H1 (cell line): ENCODE results near the gene CEP128. TPM values are rescaled to one million over a fixed set of nuclear protein-coding genes. Genes with fewer than 3 reads are reported as not detected.

ENCODE experiments used
- CHD1 ChIP-seq: IDR thresholded peaks from 2 replicates; pipeline ENCODE4 v1.6.1; 2012; ENCODE audit warnings: low read depth, low read length, improper control_type of control experiment
- NRF1 ChIP-seq: IDR thresholded peaks from 2 replicates; pipeline ENCODE4 v1.6.1; 2011; ENCODE audit warnings: mild to moderate bottlenecking, low read depth, low read length, improper control_type of control experiment
- SIX5 ChIP-seq: IDR thresholded peaks from 2 replicates; pipeline ENCODE4 v1.6.1; 2011; ENCODE audit warnings: mild to moderate bottlenecking, low read depth, low read length
- TAF1 ChIP-seq: IDR thresholded peaks from 2 replicates; pipeline ENCODE4 v1.6.1; 2011; ENCODE audit warnings: mild to moderate bottlenecking, low read depth, low read length
- polyA plus RNA-seq, 7 experiments: library from polyadenylated mRNA; depleted of rRNA in 3 of 7; stranded (reverse) in 5 of 7; unstranded in 2 of 7; fragments of >200 nt in 5 of 7; fragments of 200-250 nt in 2 of 7; gene quantifications; 1 replicate in 5 of 7; 2 replicates in 1 of 7; 4 replicates in 1 of 7; pipeline versions ENCODE4 v1.2.1 to v1.2.3, GENCODE V29; 2011 to 2013; ENCODE audit warnings: missing spikeins in 2 of 7, mixed read lengths in 2 of 7
- total RNA-seq: library from RNA; stranded (reverse); fragmentation: NEBNext Ultra II Directional; extraction: Animal tissue kit (Norgen Biotek cat#: 25700); gene quantifications from 2 replicates; pipeline ENCODE4 v1.2.1, GENCODE V29; 2021

CEP128 gene
- total and polyA plus RNA-seq, 2 of the 8 experiments (the other 6 are each of a cell fraction or from before 2014, with no cell fraction given), result 1.9 to 17.0 TPM

DNA sequence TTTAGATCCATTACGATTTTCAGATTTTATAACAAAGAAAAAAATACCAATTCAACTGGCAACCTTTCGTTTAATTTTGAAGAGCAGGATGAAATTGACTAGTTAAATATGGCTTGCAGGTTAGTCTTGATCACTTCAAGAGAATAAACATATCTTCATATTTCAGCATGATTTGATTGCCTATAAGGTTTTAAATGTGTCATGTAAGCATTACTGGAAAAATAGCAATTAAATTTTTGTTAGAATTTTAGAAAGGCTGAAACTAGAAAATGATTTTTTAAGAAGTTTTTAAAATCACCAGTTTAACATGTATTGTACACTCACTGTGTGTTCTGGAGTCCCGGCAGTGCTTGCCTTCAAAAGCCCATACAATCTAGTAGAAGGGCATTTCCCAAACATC lies 420.1 kb downstream of the CEP128 start (continued):
- TF ChIP-seq NRF1, result no peak
- TF ChIP-seq SIX5, result no peak
- no peak for TF ChIP-seq TAF1
- no peak for TF ChIP-seq CHD1
